ENCODE results near the gene KCNK5. TPM values are rescaled to one million over a fixed set of nuclear protein-coding genes. Genes with fewer than 3 reads are reported as not detected.

The KCNK5 gene
- total RNA-seq, 1 donor from 2014 or later, result 10.9 TPM

GRCh38 chr6:39217177-39217864, 12.0 kb downstream of the KCNK5 start:
- intact Hi-C loops (cut with micrococcal nuclease), result no loop called here

- intact Hi-C loops (cut with micrococcal nuclease), result no loop called here
Measured at GRCh38 chr6:39215640-39216158, 13.6 kb downstream of the KCNK5 start.

GRCh38 chr6:39214846-39215639, 14.2 kb downstream of the KCNK5 start:
- intact Hi-C loops (cut with micrococcal nuclease), result no loop called here

GRCh38 chr6:39214120-39214813, 15.0 kb downstream of the KCNK5 start:
- intact Hi-C loops (cut with micrococcal nuclease), result no loop called here

GRCh38 chr6:39213195-39213920, 15.9 kb downstream of the KCNK5 start:
- intact Hi-C loops (cut with micrococcal nuclease), result no loop called here

GRCh38 chr6:39211183-39211582, 18.1 kb downstream of the KCNK5 start:
- intact Hi-C loops (cut with micrococcal nuclease), result no loop called here

- intact Hi-C loops (cut with micrococcal nuclease), result no loop called here
Measured at GRCh38 chr6:39210450-39210849, 18.8 kb downstream of the KCNK5 start.

- intact Hi-C loops (cut with micrococcal nuclease), result no loop called here
Measured at GRCh38 chr6:39209911-39210310, 19.4 kb downstream of the KCNK5 start.

- intact Hi-C loops (cut with micrococcal nuclease), result no loop called here
Measured at GRCh38 chr6:39209360-39209811, 19.9 kb downstream of the KCNK5 start.

- intact Hi-C loops (cut with micrococcal nuclease), result no loop called here
Measured at GRCh38 chr6:39208223-39208739, 21.0 kb downstream of the KCNK5 start.

- intact Hi-C loops (cut with micrococcal nuclease), result no loop called here
Measured at GRCh38 chr6:39207416-39208222, 21.7 kb downstream of the KCNK5 start.

- intact Hi-C loops (cut with micrococcal nuclease), result no loop called here
Measured at GRCh38 chr6:39206250-39206721, 23.0 kb downstream of the KCNK5 start.

- intact Hi-C loops (cut with micrococcal nuclease), result no loop called here
Measured at GRCh38 chr6:39204646-39205244, 24.5 kb downstream of the KCNK5 start.

- intact Hi-C loops (cut with micrococcal nuclease), result no loop called here
Measured at GRCh38 chr6:39204160-39204495, 25.1 kb downstream of the KCNK5 start.

GRCh38 chr6:39203436-39204159, 25.7 kb downstream of the KCNK5 start:
- intact Hi-C loops (cut with micrococcal nuclease), result no loop called here

- intact Hi-C loops (cut with micrococcal nuclease), result no loop called here
Measured at GRCh38 chr6:39202166-39202565, 27.1 kb downstream of the KCNK5 start.

GRCh38 chr6:39200498-39201020, 28.7 kb downstream of the KCNK5 start:
- intact Hi-C loops (cut with micrococcal nuclease), result no loop called here

- intact Hi-C loops (cut with micrococcal nuclease), result no loop called here
Measured at GRCh38 chr6:39199976-39200375, 29.3 kb downstream of the KCNK5 start.
